Uterus (tissue), 2 donors: ENCODE data around the gene ITGA2.

Experiments used
- POLR2A ChIP-seq, 2 donors: fragments of 450-650 bp; IDR thresholded peaks; one replicate each; pipeline ENCODE4 v1.6.1; 2016; ENCODE audit warnings: antibody characterized with exemption in 2 of 2, mild to moderate bottlenecking in 1 of 2, moderate library complexity in 1 of 2
- TF ChIP-seq, protein P1 (sequence below), 4 experiments: fragments of 200-600 bp in 2 of 4; fragments of 450-650 bp in 2 of 4; sonication (generic) in 2 of 4; IDR thresholded peaks; one replicate each; pipeline ENCODE4 v1.5.1; 2016 to 2019; ENCODE audit warnings: antibody characterized with exemption in 4 of 4, mild to moderate bottlenecking in 2 of 4, moderate library complexity in 1 of 4

DNA sequence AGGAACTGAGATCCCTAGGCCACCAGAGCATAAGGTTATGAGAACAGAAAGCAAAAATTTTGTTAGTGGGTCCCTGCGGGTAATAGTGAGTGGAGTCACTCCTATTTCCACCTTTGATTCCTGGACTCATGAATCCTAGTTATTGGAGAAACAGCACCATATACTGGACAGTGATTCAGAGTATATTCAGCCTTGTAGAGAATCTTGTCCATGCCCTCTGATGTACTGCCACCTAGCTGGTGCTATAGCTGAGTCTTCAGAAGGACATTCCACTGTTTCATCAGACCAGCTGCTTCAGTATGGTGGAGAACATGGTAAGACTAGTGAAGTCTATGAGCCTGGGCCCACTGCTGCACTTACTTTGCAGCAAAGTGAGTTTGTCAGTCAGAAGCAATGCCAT lies 25.0 kb upstream of the ITGA2 start:
- TF ChIP-seq POLR2A (IDR thresholded peaks at IDR 0.05): no peak
- TF ChIP-seq, protein P1, sequence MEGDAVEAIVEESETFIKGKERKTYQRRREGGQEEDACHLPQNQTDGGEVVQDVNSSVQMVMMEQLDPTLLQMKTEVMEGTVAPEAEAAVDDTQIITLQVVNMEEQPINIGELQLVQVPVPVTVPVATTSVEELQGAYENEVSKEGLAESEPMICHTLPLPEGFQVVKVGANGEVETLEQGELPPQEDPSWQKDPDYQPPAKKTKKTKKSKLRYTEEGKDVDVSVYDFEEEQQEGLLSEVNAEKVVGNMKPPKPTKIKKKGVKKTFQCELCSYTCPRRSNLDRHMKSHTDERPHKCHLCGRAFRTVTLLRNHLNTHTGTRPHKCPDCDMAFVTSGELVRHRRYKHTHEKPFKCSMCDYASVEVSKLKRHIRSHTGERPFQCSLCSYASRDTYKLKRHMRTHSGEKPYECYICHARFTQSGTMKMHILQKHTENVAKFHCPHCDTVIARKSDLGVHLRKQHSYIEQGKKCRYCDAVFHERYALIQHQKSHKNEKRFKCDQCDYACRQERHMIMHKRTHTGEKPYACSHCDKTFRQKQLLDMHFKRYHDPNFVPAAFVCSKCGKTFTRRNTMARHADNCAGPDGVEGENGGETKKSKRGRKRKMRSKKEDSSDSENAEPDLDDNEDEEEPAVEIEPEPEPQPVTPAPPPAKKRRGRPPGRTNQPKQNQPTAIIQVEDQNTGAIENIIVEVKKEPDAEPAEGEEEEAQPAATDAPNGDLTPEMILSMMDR (IDR thresholded peaks at IDR 0.05): no peak
